Midbrain (tissue), 1 donor: ENCODE data around the gene EXT2.

Experiments used
- DNase-seq: peaks from one replicate; lab custom pipeline; 2025; lab: John Stamatoyannopoulos, UW

Gene EXT2

GRCh38 chr11:44165432-44165831 lies 70.0 kb downstream of the EXT2 start:
- DNase-seq = no peak

- DNase-seq = no peak
These were observed 71.6 kb downstream of the EXT2 start for GRCh38 chr11:44167046-44167445.

- DNase-seq = no peak
These were observed 76.0 kb downstream of the EXT2 start for GRCh38 chr11:44171518-44171917.

- DNase-seq = no peak
These were observed 77.5 kb downstream of the EXT2 start for GRCh38 chr11:44172966-44173365.

GRCh38 chr11:44174842-44175241 lies 79.4 kb downstream of the EXT2 start:
- DNase-seq = no peak

GRCh38 chr11:44176546-44177213 lies 81.2 kb downstream of the EXT2 start:
- no peak for DNase-seq

GRCh38 chr11:44177905-44178304 lies 82.4 kb downstream of the EXT2 start:
- DNase-seq = no peak

GRCh38 chr11:44178381-44178780 lies 82.9 kb downstream of the EXT2 start:
- no peak for DNase-seq

- DNase-seq = no peak
These were observed 83.7 kb downstream of the EXT2 start for GRCh38 chr11:44179173-44179572.

GRCh38 chr11:44180107-44180506 lies 84.6 kb downstream of the EXT2 start:
- no peak for DNase-seq

- no peak for DNase-seq
These were observed 90.0 kb downstream of the EXT2 start for GRCh38 chr11:44185522-44185921.

- no peak for DNase-seq
These were observed 90.9 kb downstream of the EXT2 start for GRCh38 chr11:44186321-44186930.

GRCh38 chr11:44188643-44189042 lies 93.2 kb downstream of the EXT2 start:
- no peak for DNase-seq

GRCh38 chr11:44189986-44190882 lies 94.8 kb downstream of the EXT2 start:
- DNase-seq = no peak

GRCh38 chr11:44190883-44191230 lies 95.4 kb downstream of the EXT2 start:
- no peak for DNase-seq

- DNase-seq = no peak
These were observed 96.0 kb downstream of the EXT2 start for GRCh38 chr11:44191322-44192016.

- DNase-seq = no peak
These were observed 96.5 kb downstream of the EXT2 start for GRCh38 chr11:44192017-44192385.

- DNase-seq = no peak
These were observed 97.1 kb downstream of the EXT2 start for GRCh38 chr11:44192462-44193100.

GRCh38 chr11:44193856-44194255 lies 98.4 kb downstream of the EXT2 start:
- DNase-seq = no peak

GRCh38 chr11:44198146-44198724 lies 102.8 kb downstream of the EXT2 start:
- no peak for DNase-seq

- no peak for DNase-seq
These were observed 103.8 kb downstream of the EXT2 start for GRCh38 chr11:44199298-44199697.

- DNase-seq = no peak
These were observed 104.3 kb downstream of the EXT2 start for GRCh38 chr11:44199816-44200215.
